Keratinocyte (primary cell): ENCODE data around the gene KCNN1. TPM values are rescaled to one million over a fixed set of nuclear protein-coding genes. Genes with fewer than 3 reads are reported as not detected.

Source experiments
- DNase-seq: peaks from one replicate; pipeline ENCODE4 v3.0.0-alpha.2; 2011; ENCODE audit warnings: low read depth, missing footprints, low spot score
- FAIRE-seq: peaks from 2 replicates; lab custom pipeline; 2011; peaks lifted over from hg19 to GRCh38; lab: Jason Lieb, UNC
- H2AFZ ChIP-seq: 2 replicates; pipeline ENCODE4 v1.6.0; 2012; ENCODE audit warnings: low read length, control low read depth, inconsistent platforms; ENCODE audit not compliant: control insufficient read depth
- H3K27ac ChIP-seq: 2 replicates; pipeline ENCODE4 v1.5.1; 2011; ENCODE audit warnings: low read length; ENCODE audit not compliant: control insufficient read depth, insufficient read depth
- H3K27me3 ChIP-seq: 3 replicates; pipeline ENCODE4 v1.6.0; 2011; ENCODE audit warnings: low read length; ENCODE audit not compliant: control insufficient read depth, insufficient read depth; ENCODE audit errors: extremely low read depth
- H3K36me3 ChIP-seq, 2 experiments: 2 replicates in 1 of 2; 3 replicates in 1 of 2; pipeline ENCODE4 v1.5.1; 2011; ENCODE audit warnings: low read length in 2 of 2, mild to moderate bottlenecking in 1 of 2; ENCODE audit not compliant: control insufficient read depth in 2 of 2, insufficient read depth in 2 of 2; ENCODE audit errors: extremely low read depth in 1 of 2
- H3K4me1 ChIP-seq: 3 replicates; pipeline ENCODE4 v1.5.1; 2011; ENCODE audit warnings: low read length; ENCODE audit not compliant: control insufficient read depth, insufficient read depth; ENCODE audit errors: extremely low read depth
- H3K4me2 ChIP-seq: 3 replicates; pipeline ENCODE4 v1.6.0; 2011; ENCODE audit warnings: low read depth, low read length; ENCODE audit not compliant: control insufficient read depth, insufficient read depth; ENCODE audit errors: extremely low read depth
- H3K4me3 ChIP-seq, 3 experiments: fragments of 200-600 bp in 1 of 3; sonication (generic) in 1 of 3; 2 replicates in 2 of 3; 3 replicates in 1 of 3; pipeline ENCODE4 v1.5.1; 2011 to 2016; ENCODE audit warnings: low read length in 3 of 3, mild to moderate bottlenecking in 3 of 3, control low read depth in 2 of 3, inconsistent platforms in 1 of 3, low read depth in 1 of 3, mixed read lengths in 1 of 3, mixed run types in 1 of 3, moderate library complexity in 1 of 3; ENCODE audit not compliant: control insufficient read depth in 2 of 3, insufficient read depth in 2 of 3; ENCODE audit errors: extremely low read depth in 1 of 3
- H3K79me2 ChIP-seq: 2 replicates; pipeline ENCODE4 v1.6.0; 2012; ENCODE audit warnings: low read length; ENCODE audit not compliant: control insufficient read depth, insufficient read depth
- H3K9ac ChIP-seq: 3 replicates; pipeline ENCODE4 v1.6.0; 2011; ENCODE audit warnings: low read length; ENCODE audit not compliant: control insufficient read depth, insufficient read depth; ENCODE audit errors: extremely low read depth
- H3K9me1 ChIP-seq: 3 replicates; pipeline ENCODE4 v1.6.0; 2011; ENCODE audit warnings: low read length; ENCODE audit not compliant: control insufficient read depth, insufficient read depth; ENCODE audit errors: extremely low read depth
- H3K9me3 ChIP-seq: 2 replicates; pipeline ENCODE4 v1.5.1; 2012; ENCODE audit warnings: low read depth, low read length; ENCODE audit not compliant: control insufficient read depth
- H4K20me1 ChIP-seq: 3 replicates; pipeline ENCODE4 v1.6.0; 2011; ENCODE audit warnings: low read length; ENCODE audit not compliant: control insufficient read depth, insufficient read depth; ENCODE audit errors: extremely low read depth
- CTCF ChIP-seq, 3 experiments: IDR thresholded peaks in 1 of 3; conservative IDR thresholded peaks in 1 of 3; optimal IDR thresholded peaks in 1 of 3; 2 replicates in 2 of 3; 3 replicates in 1 of 3; pipeline versions ENCODE3 to v1.5.1; 2011; ENCODE audit warnings: low read length in 3 of 3, mild to moderate bottlenecking in 3 of 3, moderate library complexity in 2 of 3, control low read depth in 1 of 3, inconsistent platforms in 1 of 3; ENCODE audit not compliant: insufficient read depth in 2 of 3; ENCODE audit errors: extremely low read depth in 1 of 3
- EZH2 ChIP-seq: IDR thresholded peaks from one replicate; pipeline ENCODE4 v1.6.1; 2012; ENCODE audit warnings: inconsistent platforms, mild to moderate bottlenecking, low read length, moderate library complexity
- dilution Hi-C: fragments of 300-500 bp; cut with MboI; formaldehyde crosslinking; loops from one replicate; pipeline ENCODE4 v1.7.0; 2020; ENCODE audit warnings: low sequenced_read_pairs; ENCODE audit not compliant: extremely low pct_ligation_motif_present
- polyA plus RNA-seq, 5 experiments: library from polyadenylated mRNA; depleted of rRNA in 3 of 5; stranded (reverse) in 3 of 5; stranded (forward) in 1 of 5; unstranded in 1 of 5; fragments of >200 nt; gene quantifications; 1 replicate in 1 of 5; 2 replicates in 3 of 5; 3 replicates in 1 of 5; pipeline versions ENCODE4 v1.2.1 to v1.2.3, GENCODE V29; 2011 to 2012; ENCODE audit warnings: missing spikeins in 2 of 5, low read depth in 1 of 5, low replicate concordance in 1 of 5

KCNN1 gene
- polyA plus RNA-seq, 1 donor (not counting 4 experiments of a cell fraction or from before 2014, with no cell fraction given): not detected

GRCh38 chr19:17926044-17926443 is 40.9 kb upstream of the KCNN1 start:
- H3K36me3 ChIP-seq: no peaks in the 10 kb centered on the region
- FAIRE-seq: no peak
- H3K4me3 ChIP-seq: no peak overlapping the region
- no peaks in the 10 kb centered on the region for H3K27me3 ChIP-seq
- H3K9me1 ChIP-seq: no peaks in the 10 kb centered on the region
- no peak for DNase-seq
- no peaks in the 10 kb centered on the region for H4K20me1 ChIP-seq
- no peak overlapping the region for H3K27ac ChIP-seq
- H3K4me2 ChIP-seq: no peak overlapping the region
- H3K9me3 ChIP-seq: no peaks in the 10 kb centered on the region
- H2AFZ ChIP-seq: no peak overlapping the region
- peaks cover 3% of the 10 kb centered on the region for H3K4me1 ChIP-seq
- TF ChIP-seq EZH2 (no peak), CTCF (optimal IDR thresholded peaks at IDR 0.05 in 1 of 3, IDR thresholded peaks at IDR 0.05 in 1 of 3, conservative IDR thresholded peaks at IDR 0.05 in 1 of 3; ENCODE audit: extremely low read depth in 1 of 3, insufficient read depth in 2 of 3, low read length in 3 of 3) (no peak)
- no peaks in the 10 kb centered on the region for H3K79me2 ChIP-seq
- H3K9ac ChIP-seq: no peak overlapping the region
- dilution Hi-C loops: no loop called here

- Histone ChIP-seq H4K20me1 (peaks cover 3% of the 10 kb centered on the region), H3K9ac (no peak overlapping the region), H3K79me2 (peaks cover 7% of the 10 kb centered on the region), H3K27ac (no peak overlapping the region), H3K4me3 (no peak overlapping the region), H3K4me2 (no peak overlapping the region), H3K9me3 (no peaks in the 10 kb centered on the region), H2AFZ (no peak overlapping the region), H3K36me3 (no peaks in the 10 kb centered on the region), H3K27me3 (no peaks in the 10 kb centered on the region), H3K9me1 (no peaks in the 10 kb centered on the region), H3K4me1 (peaks cover 9% of the 10 kb centered on the region)
- TF ChIP-seq EZH2 (no peak), CTCF (optimal IDR thresholded peaks at IDR 0.05 in 1 of 3, IDR thresholded peaks at IDR 0.05 in 1 of 3, conservative IDR thresholded peaks at IDR 0.05 in 1 of 3; ENCODE audit: extremely low read depth in 1 of 3, insufficient read depth in 2 of 3, low read length in 3 of 3) (no peak)
- DNase-seq: no peak
- no peak for FAIRE-seq
- dilution Hi-C loops: no loop called here
Measured at GRCh38 chr19:17929056-17929455, 37.9 kb upstream of the KCNN1 start.
